ENCODE results near the gene TMEM200A.

Gene TMEM200A

DNA sequence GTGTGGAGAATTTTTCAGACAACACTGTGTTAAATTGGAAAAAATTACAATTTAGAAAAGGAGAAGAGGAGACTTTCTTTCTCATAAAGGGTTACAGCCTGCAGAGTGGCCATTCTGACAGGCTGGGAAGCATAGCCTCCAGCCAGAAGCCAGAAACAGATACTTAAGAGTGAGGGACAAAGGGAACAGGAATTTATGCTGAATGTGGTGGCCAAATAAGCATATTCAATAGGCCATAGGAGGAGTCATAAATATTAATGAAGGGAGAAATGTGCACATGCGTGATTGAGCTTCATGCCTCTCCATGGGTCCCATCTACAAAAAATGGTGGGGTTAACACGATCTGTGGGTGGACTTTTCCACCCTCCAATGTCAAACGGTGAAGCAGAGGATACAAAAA lies 13.4 kb downstream of the TMEM200A start:
- DNase-seq = no peak

DNA sequence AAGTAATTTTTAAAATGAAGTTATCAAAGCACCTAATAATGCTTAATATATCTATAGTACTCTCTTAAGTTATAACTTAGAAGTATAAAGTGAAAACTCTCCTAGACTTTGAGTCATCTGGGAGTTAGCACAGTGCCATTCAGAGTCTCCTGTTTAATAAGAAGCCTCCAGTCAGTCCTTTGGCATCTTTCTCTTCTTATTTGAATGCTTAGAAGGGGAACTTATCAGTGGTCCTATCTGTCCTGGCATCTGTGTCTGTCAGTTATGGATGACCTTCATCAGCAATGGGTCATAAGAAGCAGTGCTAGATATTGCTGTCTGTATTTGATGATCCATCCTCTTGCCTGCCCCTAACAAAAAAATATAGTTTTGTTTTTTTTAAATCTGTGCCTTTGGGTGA lies 15.2 kb downstream of the TMEM200A start:
- DNase-seq = no peak

GRCh38 chr6:130381459-130382380 lies 15.9 kb downstream of the TMEM200A start:
- no peak for DNase-seq

GRCh38 chr6:130382872-130383490 lies 17.2 kb downstream of the TMEM200A start:
- DNase-seq = no peak

DNA sequence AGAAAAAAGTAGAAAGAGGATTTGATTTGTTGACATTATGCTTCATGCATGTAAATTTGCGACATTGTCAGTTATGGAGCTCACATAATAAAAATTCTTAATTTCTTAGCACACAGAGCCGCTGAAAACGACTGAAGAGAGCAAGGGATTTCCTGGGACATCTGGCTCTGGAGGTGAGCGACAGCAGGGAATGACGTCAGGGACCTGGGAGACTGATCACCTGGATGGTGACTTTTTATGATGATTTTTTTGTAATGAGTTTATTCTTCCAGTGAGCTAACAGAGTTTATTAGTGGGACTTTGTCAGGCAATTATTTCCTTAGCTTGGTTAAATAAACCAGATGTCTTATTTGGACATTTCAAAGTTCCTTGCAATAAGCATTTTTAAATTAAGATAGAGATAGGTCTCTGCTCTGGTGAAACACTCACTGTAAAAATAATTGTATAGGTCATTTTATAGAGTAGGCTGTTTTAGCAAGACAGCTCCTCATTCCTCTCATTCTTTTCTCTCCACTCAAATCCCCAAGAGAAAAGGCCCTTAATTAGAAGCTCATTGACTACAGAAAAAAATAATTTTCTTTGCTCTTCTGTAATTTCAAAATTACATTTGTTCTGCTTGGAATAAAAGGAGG lies 19.4 kb downstream of the TMEM200A start:
- no peak for DNase-seq

DNA sequence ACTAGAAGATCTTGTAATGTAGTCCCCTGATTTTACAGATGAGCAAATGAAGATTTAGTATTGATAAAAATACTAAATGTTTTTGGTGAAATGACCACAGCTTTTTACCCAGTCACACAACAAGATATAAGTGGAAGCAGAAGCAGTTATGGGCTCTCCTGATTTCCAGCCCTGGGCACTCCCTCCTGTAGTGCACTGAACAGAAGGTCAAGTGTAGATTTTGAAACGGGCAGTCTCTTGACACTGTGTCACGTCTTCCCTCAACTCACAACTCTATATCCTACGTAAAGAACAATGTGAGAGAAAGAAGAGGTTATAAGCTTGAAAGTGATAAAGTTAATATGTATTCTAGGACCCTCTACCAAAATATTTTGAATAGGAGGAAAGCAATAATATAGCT lies 23.3 kb downstream of the TMEM200A start:
- no peak for DNase-seq

- DNase-seq = no peak
Measured at GRCh38 chr6:130390890-130391289, 25.1 kb downstream of the TMEM200A start.

DNA sequence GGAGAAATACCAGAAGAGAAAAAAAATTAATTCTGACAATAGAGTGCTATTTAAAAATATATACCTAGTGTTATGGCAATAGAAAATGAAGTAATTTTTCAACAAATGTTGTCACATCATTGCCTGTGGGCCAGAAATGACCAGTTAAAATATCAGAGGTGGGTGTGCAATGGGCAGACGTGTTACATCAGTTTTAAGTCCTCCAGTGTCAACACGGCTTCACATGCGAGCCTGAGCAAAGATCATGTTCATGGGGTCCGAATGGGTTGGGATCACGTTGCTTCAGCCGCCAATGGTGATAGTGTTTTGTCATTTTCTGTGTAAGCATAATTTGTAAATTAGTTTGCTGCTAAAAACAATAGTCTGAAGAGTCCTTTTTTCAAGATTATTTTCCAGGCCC lies 27.5 kb downstream of the TMEM200A start:
- no peak for DNase-seq

DNA sequence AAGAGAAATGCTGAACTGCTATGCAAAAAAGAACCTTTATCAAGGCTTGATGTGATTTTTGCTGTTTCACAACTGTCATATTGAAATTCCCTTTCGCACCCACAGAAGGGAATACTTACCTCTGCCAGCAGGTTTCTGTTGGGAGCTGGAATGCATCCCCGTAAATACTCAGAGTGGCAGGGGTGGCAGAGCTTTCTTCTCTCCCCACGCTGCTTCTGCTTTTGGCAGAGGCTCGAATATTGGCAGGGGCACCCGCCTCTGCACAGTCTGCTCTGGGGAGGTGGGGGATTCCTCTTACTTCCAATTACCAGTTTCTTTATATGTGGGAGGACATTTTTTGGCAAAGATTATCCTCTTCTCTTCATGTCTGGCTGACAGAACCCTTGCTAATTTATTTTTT lies 28.4 kb downstream of the TMEM200A start:
- no peak for DNase-seq

GRCh38 chr6:130395164-130395563 lies 29.3 kb downstream of the TMEM200A start:
- no peak for DNase-seq

DNA sequence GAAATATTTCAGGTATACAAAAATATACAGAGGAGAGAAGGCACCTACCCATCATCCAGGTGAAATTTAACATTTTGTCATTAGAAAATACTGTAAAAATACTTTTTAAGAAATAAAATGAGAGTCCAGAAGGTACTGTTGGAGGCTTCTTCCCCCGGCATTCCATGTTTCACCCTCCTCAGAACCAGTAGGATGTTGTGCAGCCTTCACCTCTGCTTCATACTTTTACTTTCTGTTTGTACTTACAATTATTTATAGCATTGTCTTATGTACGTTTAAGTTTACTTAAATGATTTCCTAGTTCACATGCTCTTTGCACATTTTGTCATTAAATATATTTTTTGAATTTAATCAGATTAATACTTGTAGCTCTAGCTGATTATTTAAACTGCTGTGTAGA lies 30.9 kb downstream of the TMEM200A start:
- no peak for DNase-seq

DNA sequence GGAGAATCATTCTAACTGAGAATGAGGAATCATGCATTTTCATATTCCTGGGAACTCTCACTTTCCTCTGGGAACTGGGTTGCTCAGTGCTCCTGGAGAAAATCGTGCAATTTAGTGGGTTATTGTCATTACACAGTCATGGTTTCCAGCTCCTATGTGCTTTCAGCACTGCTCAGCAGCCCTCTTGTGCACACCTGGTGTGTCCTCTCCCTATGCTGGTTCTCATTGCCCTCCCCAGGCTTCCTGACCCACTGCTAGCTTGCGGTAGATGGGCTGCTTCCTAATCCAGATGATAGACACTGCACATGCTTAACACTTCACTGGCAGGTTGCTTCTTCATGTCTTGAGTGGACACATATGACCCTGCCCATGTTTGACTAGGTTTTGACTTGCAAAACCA lies 39.7 kb downstream of the TMEM200A start:
- DNase-seq = no peak

DNA sequence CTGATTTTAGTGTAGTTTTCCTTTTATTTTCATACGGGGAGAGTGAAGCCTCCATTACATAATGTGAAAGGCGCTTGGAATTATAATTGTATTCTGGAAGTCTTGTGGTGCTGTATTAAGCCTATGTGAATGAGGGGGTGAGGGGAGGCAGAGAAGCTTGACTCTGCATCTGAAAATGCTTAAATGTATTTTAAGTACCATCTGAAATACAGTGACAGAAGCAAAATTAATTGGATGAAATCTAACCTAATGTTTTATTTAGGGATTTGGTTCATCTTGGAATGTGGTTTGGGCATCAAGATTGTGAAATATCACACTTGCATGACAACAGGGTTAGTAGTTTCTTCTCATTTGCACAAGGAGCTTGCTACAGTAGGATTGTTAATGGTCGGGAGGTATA lies 41.2 kb downstream of the TMEM200A start:
- DNase-seq = no peak

GRCh38 chr6:130409418-130410100 lies 43.7 kb downstream of the TMEM200A start:
- DNase-seq = no peak

DNA sequence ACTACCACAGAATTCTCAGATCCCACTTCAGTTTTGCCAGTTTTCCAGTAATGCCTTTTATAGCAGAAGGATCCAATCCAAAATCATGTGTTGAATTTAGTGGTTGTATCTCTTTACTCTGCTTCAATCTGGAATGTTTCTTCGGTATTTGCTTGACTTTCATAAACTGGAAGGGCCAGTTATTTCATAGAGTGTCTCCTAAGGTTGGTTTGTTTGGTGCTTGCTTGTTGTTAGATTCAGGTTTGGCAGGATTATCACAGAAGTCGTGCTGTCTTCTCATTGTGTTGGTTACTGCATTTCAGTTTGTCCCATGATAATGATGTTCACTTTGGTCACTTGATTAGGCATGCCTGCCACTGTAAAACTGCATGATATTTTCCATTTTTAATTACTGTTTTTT lies 45.7 kb downstream of the TMEM200A start:
- no peak for DNase-seq

DNA sequence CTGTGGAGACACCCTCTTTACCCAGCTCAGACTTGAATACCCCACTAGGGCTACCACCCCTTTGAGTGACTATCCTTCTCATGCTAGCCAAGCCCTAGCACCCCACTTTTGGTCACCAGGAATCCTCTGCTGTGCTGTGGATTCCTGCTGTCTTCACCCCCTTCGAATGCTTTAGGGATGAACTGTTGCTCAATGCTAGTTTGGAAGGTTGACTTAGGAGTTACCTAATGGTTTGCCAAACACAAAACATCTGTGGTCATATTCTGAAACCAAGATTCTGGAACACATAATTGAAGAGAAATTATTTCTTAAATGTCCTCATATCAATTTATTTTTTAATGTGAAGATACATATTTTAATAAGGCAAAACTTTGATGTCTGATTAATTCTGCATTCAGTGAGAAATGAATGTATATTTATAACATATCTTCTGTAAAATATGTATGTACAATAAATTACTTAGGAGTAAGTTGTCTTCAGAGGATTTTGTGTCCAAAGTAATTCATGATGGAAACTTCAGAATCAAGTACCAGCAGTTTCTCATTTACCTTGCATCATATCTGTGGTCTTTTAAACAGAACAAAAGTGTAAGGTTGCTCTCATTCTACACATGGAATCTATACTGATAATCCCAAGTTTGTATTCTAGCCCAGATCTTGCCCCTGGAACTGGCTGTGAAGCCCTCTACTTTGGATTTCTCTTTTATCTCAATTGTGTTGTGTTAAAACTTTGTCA lies 46.9 kb downstream of the TMEM200A start:
- no peak for DNase-seq

DNA sequence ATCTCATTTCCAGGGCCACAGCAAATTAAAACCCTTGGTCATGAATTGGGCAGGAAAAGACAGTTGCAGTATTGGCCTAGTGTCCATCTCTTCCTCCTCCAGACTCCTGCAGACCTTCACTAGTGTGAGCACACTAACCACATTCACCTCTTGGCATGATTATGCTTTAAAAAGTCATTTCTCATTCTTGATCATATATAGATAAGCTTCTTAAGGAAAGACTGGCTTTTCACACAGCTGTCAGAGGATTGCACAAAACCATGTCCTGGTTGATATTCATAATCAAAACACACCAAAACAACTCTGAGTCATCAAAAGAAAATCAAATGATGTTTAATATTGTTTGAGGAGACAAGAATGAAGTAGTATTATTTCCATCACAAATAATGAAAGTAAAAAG lies 52.1 kb downstream of the TMEM200A start:
- DNase-seq = no peak

DNA sequence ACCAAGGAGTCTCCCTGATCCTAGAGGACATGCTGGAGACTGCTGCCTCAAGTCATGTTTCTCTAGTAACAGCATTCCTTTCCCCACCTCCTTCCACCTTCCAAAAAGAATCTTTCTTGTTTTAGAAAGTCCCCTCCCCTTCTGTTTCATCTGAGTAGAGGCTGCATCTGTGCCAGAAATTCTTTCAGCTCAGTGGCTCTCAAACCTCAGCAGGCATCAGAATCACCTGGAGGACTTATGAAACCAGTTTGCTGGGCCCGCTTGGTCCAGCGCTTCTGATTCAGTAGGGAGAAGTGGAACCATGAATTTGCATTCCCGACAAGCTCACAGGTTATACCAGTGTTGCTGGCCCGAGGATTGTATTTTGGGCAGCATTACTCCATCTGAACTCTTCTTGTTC lies 55.1 kb downstream of the TMEM200A start:
- DNase-seq = no peak

- no peak for DNase-seq
Measured at GRCh38 chr6:130421585-130421984, 55.8 kb downstream of the TMEM200A start.

- DNase-seq = no peak
Measured at GRCh38 chr6:130423044-130423443, 57.2 kb downstream of the TMEM200A start.

GRCh38 chr6:130424710-130425109 lies 58.9 kb downstream of the TMEM200A start:
- no peak for DNase-seq

GRCh38 chr6:130425537-130425936 lies 59.7 kb downstream of the TMEM200A start:
- no peak for DNase-seq

All from T1000 (cell line).